ENCODE data around the gene G6PD. TPM values are rescaled to one million over a fixed set of nuclear protein-coding genes. Genes with fewer than 3 reads are reported as not detected.

Gene G6PD
- total and polyA plus RNA-seq, 2 donors (not counting 3 experiments of a cell fraction or from before 2014, with no cell fraction given): 155 to 159 TPM

GRCh38 chrX:154549766-154550165, 3.1 kb upstream of the G6PD start:
- no peak overlapping the region for H2AFZ ChIP-seq (ENCODE audit: low read depth, low read length)
- BruUV-seq (replicated peaks): no TSS peak
- no peak overlapping the region for H3K4me3 ChIP-seq (replicated peaks in 1 of 3; ENCODE audit: insufficient read depth in 1 of 3, low read depth in 1 of 3, low read length in 3 of 3)
- peaks cover 0 to 11% of the 10 kb centered on the region in 2 experiments for H3K36me3 ChIP-seq (ENCODE audit: control insufficient read depth in 2 of 2, extremely low read depth in 1 of 2, insufficient read depth in 2 of 2, low read length in 2 of 2)
- CTCF ChIA-PET: no interaction called here
- intact Hi-C loops (cut with micrococcal nuclease) (no loop called here), dilution Hi-C loops (cut with MboI; ENCODE audit: extremely low pct_ligation_motif_present, low sequenced_read_pairs) (no loop called here)
- no peaks in the 10 kb centered on the region for H3K27me3 ChIP-seq (ENCODE audit: control insufficient read depth in 2 of 2, insufficient read depth in 2 of 2, low read length in 2 of 2)
- FAIRE-seq (no peak), DNase-seq (ENCODE audit: low read depth, low spot score) (no peak)
- H3K79me2 ChIP-seq (ENCODE audit: control insufficient read depth, insufficient read depth, low read length): peaks cover 44% of the 10 kb centered on the region
- H4K20me1 ChIP-seq (replicated peaks; ENCODE audit: control insufficient read depth, extremely low read depth, insufficient read depth, low read length): no peaks in the 10 kb centered on the region
- H3K4me2 ChIP-seq (ENCODE audit: insufficient read depth, low read length): no peak overlapping the region
- H3K9ac ChIP-seq (replicated peaks; ENCODE audit: extremely low read depth, insufficient read depth, low read length): no peak overlapping the region
- H3K9me1 ChIP-seq (replicated peaks; ENCODE audit: control insufficient read depth, extremely low read depth, insufficient read depth, low read length): no peaks in the 10 kb centered on the region
- no peaks in the 10 kb centered on the region for H3K9me3 ChIP-seq (replicated peaks; ENCODE audit: control insufficient read depth, insufficient read depth, low read length)
- H3K27ac ChIP-seq (ENCODE audit: insufficient read depth, low read depth, low read length): no peak overlapping the region
- TF ChIP-seq CTCF (IDR thresholded peaks at IDR 0.05; ENCODE audit: extremely low read depth in 1 of 2, insufficient read depth in 1 of 2, low read depth in 1 of 2, low read length in 2 of 2): no peak
- TF ChIP-seq GATA2 (IDR thresholded peaks at IDR 0.05; ENCODE audit: insufficient read depth, insufficient read length, low read depth, low read length): no peak
- no peak for TF ChIP-seq MYC (IDR thresholded peaks at IDR 0.05; ENCODE audit: low read depth, low read length)
- TF ChIP-seq POLR2AphosphoS5 (IDR thresholded peaks at IDR 0.05; ENCODE audit: insufficient read depth, low read depth, low read length): no peak
- TF ChIP-seq JUN (IDR thresholded peaks at IDR 0.05; ENCODE audit: borderline replicate concordance, insufficient read depth, insufficient read length, low read depth): no peak
- no peak for TF ChIP-seq FOS (IDR thresholded peaks at IDR 0.05; ENCODE audit: borderline replicate concordance, insufficient read depth, low read length)
- no peak for TF ChIP-seq EZH2 (IDR thresholded peaks at IDR 0.05; ENCODE audit: borderline replicate concordance, low read depth, low read length, severe bottlenecking)
- no peak for TF ChIP-seq MAX (IDR thresholded peaks at IDR 0.05; ENCODE audit: insufficient read depth, insufficient read length)
- TF ChIP-seq POLR2A (IDR thresholded peaks at IDR 0.05; ENCODE audit: low read depth, low read length): no peak
- POLR2A ChIA-PET: no interaction called here
- peaks cover 7% of the 10 kb centered on the region for H3K4me1 ChIP-seq (ENCODE audit: control insufficient read depth, extremely low read depth, insufficient read depth, low read length)
